HepG2 (cell line): ENCODE results near the gene NCOA5. TPM values are rescaled to one million over a fixed set of nuclear protein-coding genes. Genes with fewer than 3 reads are reported as not detected.

Experiments
- ELF1 ChIP-seq: sonication (generic); formaldehyde crosslinking; IDR thresholded peaks from 2 replicates; pipeline ENCODE4 v1.4.0; 2020; ENCODE audit warnings: missing genetic modification reagents
- HNF4G ChIP-seq, 2 experiments: sonication (generic) in 1 of 2; formaldehyde crosslinking in 1 of 2; IDR thresholded peaks; 2 replicates each; pipeline versions ENCODE4 v1.4.0 to v1.6.1; 2011 to 2020; ENCODE audit warnings: borderline replicate concordance in 2 of 2, low read depth in 2 of 2, mild to moderate bottlenecking in 2 of 2, low read length in 1 of 2, missing genetic modification reagents in 1 of 2, moderate library complexity in 1 of 2
- KDM5B ChIP-seq: sonication (generic); formaldehyde crosslinking; IDR thresholded peaks from 2 replicates; pipeline ENCODE4 v1.4.0; 2020; ENCODE audit warnings: missing genetic modification reagents, mild to moderate bottlenecking, borderline replicate concordance
- MIER3 ChIP-seq: IDR thresholded peaks from 2 replicates; pipeline ENCODE4 v1.6.1; 2016; ENCODE audit warnings: missing compliant biosample characterization, borderline replicate concordance
- ZNF383 ChIP-seq: sonication (generic); formaldehyde crosslinking; IDR thresholded peaks from 2 replicates; pipeline ENCODE4 v1.4.0; 2020; ENCODE audit warnings: missing genetic modification reagents, mild to moderate bottlenecking, borderline replicate concordance
- ZSCAN25 ChIP-seq: sonication (generic); formaldehyde crosslinking; IDR thresholded peaks from 2 replicates; pipeline ENCODE4 v1.8.0; 2022; ENCODE audit warnings: mild to moderate bottlenecking, missing genetic modification reagents
- polyA plus RNA-seq, 8 experiments: library from polyadenylated mRNA; depleted of rRNA in 3 of 8; stranded (reverse) in 7 of 8; unstranded in 1 of 8; fragments of >200 nt; fragmentation: Illumina TruSeq in 4 of 8; extraction: Trizol in 4 of 8; gene quantifications; 2 replicates each; pipeline versions ENCODE4 v1.2.1 to v1.2.3, GENCODE V29; 2011 to 2016; ENCODE audit warnings: low read depth in 4 of 8, missing spikeins in 1 of 8, mixed read lengths in 1 of 8; ENCODE audit not compliant: insufficient read depth in 1 of 8
- total RNA-seq, 5 experiments: library from RNA; depleted of rRNA; stranded (reverse); fragments of >200 nt; fragmentation: Illumina TruSeq; extraction: Trizol; gene quantifications; 2 replicates each; pipeline ENCODE4 v1.2.3, GENCODE V29; 2016; ENCODE audit warnings: low read depth in 1 of 5
- TF ChIP-seq, protein P1 (sequence below): sonication (generic); formaldehyde crosslinking; IDR thresholded peaks from 2 replicates; pipeline ENCODE4 v1.4.0; 2020; ENCODE audit warnings: missing genetic modification reagents, borderline replicate concordance
- TF ChIP-seq, protein P2 (sequence below): sonication (generic); formaldehyde crosslinking; IDR thresholded peaks from 2 replicates; pipeline ENCODE4 v1.5.0; 2020; ENCODE audit warnings: mild to moderate bottlenecking, missing genetic modification reagents, borderline replicate concordance
- TF ChIP-seq, protein P3 (sequence below), 2 experiments: sonication (generic) in 1 of 2; formaldehyde crosslinking in 1 of 2; IDR thresholded peaks; 2 replicates each; pipeline versions ENCODE4 v1.5.1 to v1.6.1; 2011 to 2020; ENCODE audit warnings: borderline replicate concordance in 1 of 2, low read depth in 1 of 2, low read length in 1 of 2, mild to moderate bottlenecking in 1 of 2, missing genetic modification reagents in 1 of 2, moderate library complexity in 1 of 2
- TF ChIP-seq, protein P4 (sequence below): IDR thresholded peaks from 2 replicates; pipeline ENCODE4 v1.6.1; 2016; ENCODE audit warnings: low read depth, borderline replicate concordance
- TF ChIP-seq, protein P5 (sequence below): sonication (generic); formaldehyde crosslinking; IDR thresholded peaks from 2 replicates; pipeline ENCODE4 v1.4.0; 2020; ENCODE audit warnings: missing genetic modification reagents

Gene NCOA5
- total and polyA plus RNA-seq, 2 of the 13 experiments (the other 11 are each of a cell fraction or from before 2014, with no cell fraction given), result 16.5 to 28.4 TPM

DNA sequence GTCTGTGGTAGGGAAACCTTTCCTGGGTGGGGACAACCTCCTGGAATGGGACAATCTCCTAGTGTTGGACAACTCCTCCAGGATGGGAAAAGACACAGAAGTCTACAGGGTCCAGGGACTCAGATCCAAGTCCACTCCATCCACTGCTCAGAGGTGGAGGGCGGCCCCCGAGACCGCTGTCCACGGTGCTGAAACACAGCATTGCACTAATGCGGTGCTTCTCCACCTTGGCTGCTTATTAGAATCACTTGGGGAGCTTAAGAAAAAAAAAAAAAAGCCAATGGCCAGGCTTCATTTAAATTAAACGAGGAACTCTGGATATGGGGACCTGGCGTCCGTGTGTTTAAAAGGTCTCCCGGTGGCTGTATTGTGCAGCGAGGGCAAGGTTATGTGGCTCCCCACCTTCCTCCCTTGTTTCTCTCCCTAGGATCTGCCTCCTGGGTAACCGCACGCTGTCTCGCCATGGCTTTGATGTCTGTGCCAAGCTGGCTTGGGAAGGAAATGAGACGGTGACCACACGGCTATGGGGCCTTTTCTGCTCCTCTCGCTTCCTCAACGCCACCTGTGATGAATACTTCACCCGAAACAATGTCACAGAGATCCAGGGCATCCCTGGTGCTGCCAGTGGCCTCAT, 48.7 kb downstream of the NCOA5 start (continued):
- TF ChIP-seq, protein P1, sequence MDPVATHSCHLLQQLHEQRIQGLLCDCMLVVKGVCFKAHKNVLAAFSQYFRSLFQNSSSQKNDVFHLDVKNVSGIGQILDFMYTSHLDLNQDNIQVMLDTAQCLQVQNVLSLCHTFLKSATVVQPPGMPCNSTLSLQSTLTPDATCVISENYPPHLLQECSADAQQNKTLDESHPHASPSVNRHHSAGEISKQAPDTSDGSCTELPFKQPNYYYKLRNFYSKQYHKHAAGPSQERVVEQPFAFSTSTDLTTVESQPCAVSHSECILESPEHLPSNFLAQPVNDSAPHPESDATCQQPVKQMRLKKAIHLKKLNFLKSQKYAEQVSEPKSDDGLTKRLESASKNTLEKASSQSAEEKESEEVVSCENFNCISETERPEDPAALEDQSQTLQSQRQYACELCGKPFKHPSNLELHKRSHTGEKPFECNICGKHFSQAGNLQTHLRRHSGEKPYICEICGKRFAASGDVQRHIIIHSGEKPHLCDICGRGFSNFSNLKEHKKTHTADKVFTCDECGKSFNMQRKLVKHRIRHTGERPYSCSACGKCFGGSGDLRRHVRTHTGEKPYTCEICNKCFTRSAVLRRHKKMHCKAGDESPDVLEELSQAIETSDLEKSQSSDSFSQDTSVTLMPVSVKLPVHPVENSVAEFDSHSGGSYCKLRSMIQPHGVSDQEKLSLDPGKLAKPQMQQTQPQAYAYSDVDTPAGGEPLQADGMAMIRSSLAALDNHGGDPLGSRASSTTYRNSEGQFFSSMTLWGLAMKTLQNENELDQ (CRISPR knock-in tag), result peak; percentile 98
- peak; percentile 79; the same call in 1 of the 2 replicates for TF ChIP-seq ZSCAN25 (CRISPR knock-in tag)
- TF ChIP-seq HNF4G (IDR thresholded peaks at IDR 0.05; ENCODE audit: borderline replicate concordance, low read depth, low read length), result peak; percentile 36; the same call in 1 of the 2 replicates
- TF ChIP-seq HNF4G (CRISPR knock-in tag; IDR thresholded peaks at IDR 0.05; ENCODE audit: borderline replicate concordance, low read depth), result 0 out of 2 replicates have a peak, but pooled peaks have one; percentile 44
- no peak for TF ChIP-seq ELF1 (CRISPR knock-in tag)
- TF ChIP-seq ZNF383 (CRISPR knock-in tag), result no peak
- peak; percentile 89 for TF ChIP-seq KDM5B (CRISPR knock-in tag)
- TF ChIP-seq, protein P2, sequence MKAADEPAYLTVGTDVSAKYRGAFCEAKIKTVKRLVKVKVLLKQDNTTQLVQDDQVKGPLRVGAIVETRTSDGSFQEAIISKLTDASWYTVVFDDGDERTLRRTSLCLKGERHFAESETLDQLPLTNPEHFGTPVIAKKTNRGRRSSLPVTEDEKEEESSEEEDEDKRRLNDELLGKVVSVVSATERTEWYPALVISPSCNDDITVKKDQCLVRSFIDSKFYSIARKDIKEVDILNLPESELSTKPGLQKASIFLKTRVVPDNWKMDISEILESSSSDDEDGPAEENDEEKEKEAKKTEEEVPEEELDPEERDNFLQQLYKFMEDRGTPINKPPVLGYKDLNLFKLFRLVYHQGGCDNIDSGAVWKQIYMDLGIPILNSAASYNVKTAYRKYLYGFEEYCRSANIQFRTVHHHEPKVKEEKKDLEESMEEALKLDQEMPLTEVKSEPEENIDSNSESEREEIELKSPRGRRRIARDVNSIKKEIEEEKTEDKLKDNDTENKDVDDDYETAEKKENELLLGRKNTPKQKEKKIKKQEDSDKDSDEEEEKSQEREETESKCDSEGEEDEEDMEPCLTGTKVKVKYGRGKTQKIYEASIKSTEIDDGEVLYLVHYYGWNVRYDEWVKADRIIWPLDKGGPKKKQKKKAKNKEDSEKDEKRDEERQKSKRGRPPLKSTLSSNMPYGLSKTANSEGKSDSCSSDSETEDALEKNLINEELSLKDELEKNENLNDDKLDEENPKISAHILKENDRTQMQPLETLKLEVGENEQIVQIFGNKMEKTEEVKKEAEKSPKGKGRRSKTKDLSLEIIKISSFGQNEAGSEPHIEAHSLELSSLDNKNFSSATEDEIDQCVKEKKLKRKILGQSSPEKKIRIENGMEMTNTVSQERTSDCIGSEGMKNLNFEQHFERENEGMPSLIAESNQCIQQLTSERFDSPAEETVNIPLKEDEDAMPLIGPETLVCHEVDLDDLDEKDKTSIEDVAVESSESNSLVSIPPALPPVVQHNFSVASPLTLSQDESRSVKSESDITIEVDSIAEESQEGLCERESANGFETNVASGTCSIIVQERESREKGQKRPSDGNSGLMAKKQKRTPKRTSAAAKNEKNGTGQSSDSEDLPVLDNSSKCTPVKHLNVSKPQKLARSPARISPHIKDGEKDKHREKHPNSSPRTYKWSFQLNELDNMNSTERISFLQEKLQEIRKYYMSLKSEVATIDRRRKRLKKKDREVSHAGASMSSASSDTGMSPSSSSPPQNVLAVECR (CRISPR knock-in tag), result no peak; the same call in 1 of the 2 replicates
- TF ChIP-seq, protein P3, sequence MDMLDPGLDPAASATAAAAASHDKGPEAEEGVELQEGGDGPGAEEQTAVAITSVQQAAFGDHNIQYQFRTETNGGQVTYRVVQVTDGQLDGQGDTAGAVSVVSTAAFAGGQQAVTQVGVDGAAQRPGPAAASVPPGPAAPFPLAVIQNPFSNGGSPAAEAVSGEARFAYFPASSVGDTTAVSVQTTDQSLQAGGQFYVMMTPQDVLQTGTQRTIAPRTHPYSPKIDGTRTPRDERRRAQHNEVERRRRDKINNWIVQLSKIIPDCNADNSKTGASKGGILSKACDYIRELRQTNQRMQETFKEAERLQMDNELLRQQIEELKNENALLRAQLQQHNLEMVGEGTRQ (IDR thresholded peaks at IDR 0.05; ENCODE audit: low read depth, low read length), result no peak
- TF ChIP-seq, protein P3 (CRISPR knock-in tag; IDR thresholded peaks at IDR 0.05; ENCODE audit: borderline replicate concordance), result no peak
- TF ChIP-seq, protein P4, sequence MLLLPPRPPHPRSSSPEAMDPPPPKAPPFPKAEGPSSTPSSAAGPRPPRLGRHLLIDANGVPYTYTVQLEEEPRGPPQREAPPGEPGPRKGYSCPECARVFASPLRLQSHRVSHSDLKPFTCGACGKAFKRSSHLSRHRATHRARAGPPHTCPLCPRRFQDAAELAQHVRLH, result peak; percentile 99
- peak; percentile 90; the same call in 1 of the 2 replicates for TF ChIP-seq MIER3 (CRISPR knock-in tag)
- TF ChIP-seq, protein P5, sequence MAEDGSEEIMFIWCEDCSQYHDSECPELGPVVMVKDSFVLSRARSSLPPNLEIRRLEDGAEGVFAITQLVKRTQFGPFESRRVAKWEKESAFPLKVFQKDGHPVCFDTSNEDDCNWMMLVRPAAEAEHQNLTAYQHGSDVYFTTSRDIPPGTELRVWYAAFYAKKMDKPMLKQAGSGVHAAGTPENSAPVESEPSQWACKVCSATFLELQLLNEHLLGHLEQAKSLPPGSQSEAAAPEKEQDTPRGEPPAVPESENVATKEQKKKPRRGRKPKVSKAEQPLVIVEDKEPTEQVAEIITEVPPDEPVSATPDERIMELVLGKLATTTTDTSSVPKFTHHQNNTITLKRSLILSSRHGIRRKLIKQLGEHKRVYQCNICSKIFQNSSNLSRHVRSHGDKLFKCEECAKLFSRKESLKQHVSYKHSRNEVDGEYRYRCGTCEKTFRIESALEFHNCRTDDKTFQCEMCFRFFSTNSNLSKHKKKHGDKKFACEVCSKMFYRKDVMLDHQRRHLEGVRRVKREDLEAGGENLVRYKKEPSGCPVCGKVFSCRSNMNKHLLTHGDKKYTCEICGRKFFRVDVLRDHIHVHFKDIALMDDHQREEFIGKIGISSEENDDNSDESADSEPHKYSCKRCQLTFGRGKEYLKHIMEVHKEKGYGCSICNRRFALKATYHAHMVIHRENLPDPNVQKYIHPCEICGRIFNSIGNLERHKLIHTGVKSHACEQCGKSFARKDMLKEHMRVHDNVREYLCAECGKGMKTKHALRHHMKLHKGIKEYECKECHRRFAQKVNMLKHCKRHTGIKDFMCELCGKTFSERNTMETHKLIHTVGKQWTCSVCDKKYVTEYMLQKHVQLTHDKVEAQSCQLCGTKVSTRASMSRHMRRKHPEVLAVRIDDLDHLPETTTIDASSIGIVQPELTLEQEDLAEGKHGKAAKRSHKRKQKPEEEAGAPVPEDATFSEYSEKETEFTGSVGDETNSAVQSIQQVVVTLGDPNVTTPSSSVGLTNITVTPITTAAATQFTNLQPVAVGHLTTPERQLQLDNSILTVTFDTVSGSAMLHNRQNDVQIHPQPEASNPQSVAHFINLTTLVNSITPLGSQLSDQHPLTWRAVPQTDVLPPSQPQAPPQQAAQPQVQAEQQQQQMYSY (CRISPR knock-in tag), result peak; percentile 75; the same call in 1 of the 2 replicates
